Coronary artery (tissue), 2 donors: ENCODE measurements around the gene ARHGEF19.
"Not testable (repeated sequence)": the region's sequence is repeated elsewhere in the genome, so short reads cannot be mapped to it uniquely, and the experiment has no call there.

ENCODE experiments used
- DNase-seq: peaks from one replicate; pipeline ENCODE4 v3.0.0-alpha.2; 2017; ENCODE audit warnings: low spot score
- H3K27ac ChIP-seq, 2 donors: fragments of 200-600 bp; sonication (generic); one replicate each; pipeline ENCODE4 v1.5.1; 2016 to 2019
- H3K4me3 ChIP-seq: fragments of 200-600 bp; sonication (generic); 2 replicates; pipeline ENCODE4 v1.5.1; 2016; ENCODE audit warnings: mild to moderate bottlenecking, moderate library complexity
- CTCF ChIP-seq: fragments of 200-600 bp; sonication (generic); IDR thresholded peaks from one replicate; pipeline ENCODE4 v1.5.1; 2019; ENCODE audit warnings: antibody characterized with exemption

Gene ARHGEF19

GRCh38 chr1:16230744-16231143 lies 18.3 kb upstream of the ARHGEF19 start:
- no peak for TF ChIP-seq CTCF
- Histone ChIP-seq H3K4me3 (no peak overlapping the region), H3K27ac (no peak overlapping the region)
- DNase-seq, result no peak

GRCh38 chr1:16229976-16230740 lies 17.7 kb upstream of the ARHGEF19 start:
- TF ChIP-seq CTCF, result no peak
- H3K4me3 ChIP-seq, result no peak overlapping the region
- DNase-seq, result no peak
- no peak overlapping the region for H3K27ac ChIP-seq

GRCh38 chr1:16226490-16227179 lies 14.2 kb upstream of the ARHGEF19 start:
- Histone ChIP-seq H3K4me3 (peak overlapping the region; percentile 32), H3K27ac (no peak overlapping the region)
- DNase-seq, result no peak
- no peak for TF ChIP-seq CTCF

GRCh38 chr1:16226129-16226489 lies 13.7 kb upstream of the ARHGEF19 start:
- DNase-seq, result no peak
- Histone ChIP-seq H3K4me3 (no peak overlapping the region), H3K27ac (no peak overlapping the region)
- no peak for TF ChIP-seq CTCF

GRCh38 chr1:16224472-16224871 lies 12.0 kb upstream of the ARHGEF19 start:
- Histone ChIP-seq H3K4me3 (no peak overlapping the region), H3K27ac (no peak overlapping the region)
- TF ChIP-seq CTCF, result no peak
- DNase-seq, result no peak

- H3K27ac ChIP-seq, H3K4me3 ChIP-seq, DNase-seq: not testable (repeated sequence)
Measured at GRCh38 chr1:16222716-16223115, 10.3 kb upstream of the ARHGEF19 start.

GRCh38 chr1:16221499-16221898 lies 9.0 kb upstream of the ARHGEF19 start:
- Histone ChIP-seq H3K4me3 (no peak overlapping the region), H3K27ac (no peak overlapping the region)
- no peak for DNase-seq
- no peak for TF ChIP-seq CTCF
